ENCODE results near the gene SLC7A11. TPM values are rescaled to one million over a fixed set of nuclear protein-coding genes. Genes with fewer than 3 reads are reported as not detected.
A peak's percentile ranks its signal among the peaks of the same experiment; 100 is the strongest.

Gene SLC7A11
- total and polyA plus RNA-seq, 2 of the 4 experiments (the other 2 are of a cell fraction), result 8.3 to 24.7 TPM

- Histone ChIP-seq H2AFZ (replicated peaks; ENCODE audit: low read length, poor library complexity) (no peak overlapping the region), H4K91ac (ENCODE audit: insufficient read depth, low read depth, low read length) (peak overlapping the region; percentile 70), H3K4ac (ENCODE audit: low read depth, low read length) (peak overlapping the region; percentile 81), H4K8ac (ENCODE audit: low read depth in 2 of 2, low read length in 2 of 2) (peak overlapping the region; percentile 21 to 66; a peak in 3 of 4 replicates), H3K56ac (ENCODE audit: extremely low read depth, insufficient read depth, low read length) (peak overlapping the region; percentile 9; the same call in 1 of the 2 replicates), H2BK120ac (ENCODE audit: low read depth, low read length) (peak overlapping the region; percentile 74), H3K27me3 (ENCODE audit: control insufficient read depth, insufficient read depth, low read length) (no peaks in the 10 kb centered on the region), H3K79me1 (ENCODE audit: low read depth in 1 of 2, low read length in 2 of 2) (no peaks in the 10 kb centered on the region), H3K4me1 (ENCODE audit: control insufficient read depth, insufficient read depth, low read length) (peaks cover 3% of the 10 kb centered on the region; the same call in 1 of the 2 replicates), H2AK9ac (replicated peaks; ENCODE audit: low read depth, low read length, poor library complexity) (no peak overlapping the region), H2AK5ac (ENCODE audit: low read depth, low read length) (peak overlapping the region; percentile 38; the same call in 1 of the 2 replicates), H3K4me2 (ENCODE audit: low read depth, low read length) (no peak overlapping the region), H3K4me3 (ENCODE audit: insufficient read depth, low read depth, low read length) (no peak overlapping the region), H3K36me3 (ENCODE audit: control insufficient read depth, insufficient read depth, low read length) (no peaks in the 10 kb centered on the region), H3K18ac (ENCODE audit: low read depth, low read length) (peak overlapping the region; percentile 76; the same call in 1 of the 2 replicates), H4K5ac (ENCODE audit: low read depth, low read length) (no peak overlapping the region), H2BK20ac (ENCODE audit: low read depth, low read length) (peak overlapping the region; percentile 82; the same call in 1 of the 2 replicates), H2BK5ac (ENCODE audit: low read depth, low read length, poor library complexity, severe bottlenecking) (peak overlapping the region; percentile 62), H3K23ac (ENCODE audit: low read depth, low read length) (peak overlapping the region; percentile 17; the same call in 1 of the 2 replicates), H2BK15ac (ENCODE audit: low read depth, low read length) (peak overlapping the region; percentile 84; the same call in 1 of the 3 replicates), H3K27ac (ENCODE audit: insufficient read depth, low read length) (peak overlapping the region; percentile 33; the same call in 1 of the 2 replicates), H3K14ac (replicated peaks; ENCODE audit: low read depth, low read length) (peak overlapping the region; percentile 62; the same call in 1 of the 2 replicates), H3K9me1 (ENCODE audit: insufficient read depth, low read length) (peaks cover 4% of the 10 kb centered on the region; the same call in 1 of the 2 replicates), H3K9me3 (ENCODE audit: control insufficient read depth, insufficient read depth, low read length) (no peaks in the 10 kb centered on the region), H3K9ac (ENCODE audit: low read depth, low read length) (no peak overlapping the region), H4K20me1 (ENCODE audit: insufficient read depth, low read length) (no peaks in the 10 kb centered on the region)
- intact Hi-C loops (cut with micrococcal nuclease), result no loop called here
- TF ChIP-seq FOS (IDR thresholded peaks at IDR 0.05; ENCODE audit: low read depth, low read length) (peak; percentile 84), MAFK (IDR thresholded peaks at IDR 0.05; ENCODE audit: low read depth, low read length) (peak; percentile 2; the same call in 1 of the 2 replicates), CHD1 (IDR thresholded peaks at IDR 0.05; ENCODE audit: low read depth, low read length) (no peak), NFE2L2 (IDR thresholded peaks at IDR 0.05; ENCODE audit: low read depth, low read length) (peak; percentile 65)
- ATAC-seq (ENCODE audit: low read depth), result peak; percentile 91
- dilution Hi-C loops (cut with HindIII; ENCODE audit: low sequenced_read_pairs, unreplicated experiment), result no loop called here
- in situ Hi-C loops (cut with MboI; ENCODE audit: low sequenced_read_pairs), result no loop called here
- no CpG with 5 or more reads among the region's 3 CpGs for WGBS, 2 experiments (ENCODE audit: extremely low coverage in 2 of 2, insufficient read length in 1 of 2)
- BruUV-seq (replicated peaks), result no TSS peak
- peak; percentile 91 for DNase-seq
- CTCF ChIA-PET, result no interaction called here
- POLR2A ChIA-PET (ENCODE audit: unreplicated experiment), result no interaction called here
Observed at GRCh38 chr4:138275963-138276621, 33.9 kb upstream of the SLC7A11 start.

Data from IMR-90 (cell line).